Activated naive CD8-positive, alpha-beta T cell treated with anti-CD3 and anti-CD28 coated beads, Interleukin-2, amount 50 U/mL, for 24 hours (primary cell): ENCODE measurements around the gene JRKL.

Experiments used
- ATAC-seq: fragments of 150-1000 bp; cut with Tn5 transposase; one replicate; pipeline ENCODE4 v1.10.0; 2021
- DNase-seq: peaks from one replicate; pipeline ENCODE4 v3.0.0; 2021
- H3K27ac Mint-ChIP-seq: one replicate; pipeline ENCODE4 v1.8.0; 2021; ENCODE audit warnings: mild to moderate bottlenecking, mixed read lengths
- H3K27me3 Mint-ChIP-seq: one replicate; pipeline ENCODE4 v1.8.0; 2021; ENCODE audit warnings: mixed read lengths
- H3K36me3 Mint-ChIP-seq: one replicate; pipeline ENCODE4 v1.8.0; 2021; ENCODE audit warnings: low read depth, mixed read lengths
- H3K4me1 Mint-ChIP-seq: one replicate; pipeline ENCODE4 v1.8.0; 2021; ENCODE audit warnings: mixed read lengths
- H3K4me3 Mint-ChIP-seq: one replicate; pipeline ENCODE4 v1.8.0; 2021; ENCODE audit warnings: mild to moderate bottlenecking, moderate library complexity, mixed read lengths
- H3K9me3 Mint-ChIP-seq: one replicate; pipeline ENCODE4 v1.8.0; 2021; ENCODE audit warnings: mixed read lengths

Gene JRKL

DNA sequence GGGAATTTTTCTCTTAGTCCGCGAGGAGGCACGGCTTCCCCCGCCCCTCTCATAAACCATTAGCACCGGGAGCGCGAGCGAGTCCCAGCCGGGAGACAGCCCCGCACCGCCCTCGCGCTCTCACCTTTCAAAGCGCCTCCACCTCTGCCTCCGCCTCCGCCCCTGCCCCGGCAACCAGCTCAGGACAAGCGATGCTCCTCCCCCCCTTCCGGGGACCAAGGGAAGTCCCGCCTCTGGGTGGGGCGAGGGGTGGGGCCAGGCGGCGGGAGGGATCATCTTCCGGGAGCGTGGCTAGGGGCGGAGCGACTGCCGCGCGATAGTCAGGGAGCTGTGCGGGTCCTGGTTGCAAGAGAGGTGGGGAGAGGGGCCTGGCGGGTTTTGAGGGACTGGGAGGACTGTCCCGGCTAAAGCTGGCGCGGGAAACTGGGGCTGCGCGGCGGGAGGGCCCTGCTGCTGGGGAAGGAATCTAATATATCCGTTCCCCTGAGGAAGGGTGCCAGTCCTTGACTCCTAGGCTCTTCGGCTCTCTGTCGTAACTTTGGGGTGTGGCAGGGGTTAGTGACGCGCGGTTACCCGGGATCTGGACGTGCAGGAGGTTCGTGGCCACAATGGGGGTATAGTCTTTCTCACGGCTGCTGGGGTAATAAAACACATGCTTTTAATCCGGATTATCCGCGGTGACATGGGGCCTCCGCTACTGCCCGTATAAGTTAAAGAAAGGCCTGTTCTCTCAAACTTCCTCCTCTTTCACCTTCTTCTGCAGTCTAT, at the start of gene JRKL, which contains the start of gene CCDC82:
TSS of gene JRKL (plus strand) at position 294 of the 768 bp plus-strand sequence. CDS start 637 bp downstream, outside the sequence.
TSS of gene CCDC82 (minus strand) at position 193 of the 768 bp plus-strand sequence. CDS start 5,165 bp downstream, outside the sequence.
- H3K9me3 Mint-ChIP-seq: peaks cover 4% of the 10 kb centered on the region

DNA sequence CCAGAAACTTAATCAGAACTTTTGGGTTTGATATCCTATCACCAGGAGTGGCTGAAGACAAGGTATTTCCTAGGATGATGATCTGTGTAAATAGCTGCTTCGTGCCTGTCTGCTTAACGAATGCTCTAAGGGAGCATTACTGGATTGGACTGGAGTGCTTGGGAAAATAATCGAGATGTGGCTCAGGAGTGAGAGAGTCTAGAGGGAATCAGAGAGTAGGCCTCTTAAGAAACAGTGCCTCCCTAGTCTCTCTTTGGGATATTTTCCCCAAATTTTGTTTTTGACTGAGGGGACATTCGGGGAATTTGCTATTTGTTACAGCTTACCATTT, 49.3 kb upstream of the JRKL start:
- DNase-seq (no peak), ATAC-seq (no peak)
- Mint-ChIP-seq H3K27me3 (no peaks in the 10 kb centered on the region), H3K36me3 (peaks cover 14% of the 10 kb centered on the region), H3K4me3 (peak overlapping the region; percentile 94), H3K9me3 (no peaks in the 10 kb centered on the region), H3K27ac (peak overlapping the region; percentile 86), H3K4me1 (peaks cover 66% of the 10 kb centered on the region)

More for the DNA sequence above, at the start of gene JRKL, which contains the start of gene CCDC82:
- Mint-ChIP-seq H3K27me3 (no peaks in the 10 kb centered on the region), H3K4me3 (peak within 1 kb of the TSS; percentile 98), H3K36me3 (peaks cover 23% of the 10 kb centered on the region), H3K27ac (peak within 1 kb of the TSS; percentile 91), H3K4me1 (peaks cover 60% of the 10 kb centered on the region)
- DNase-seq (peak; percentile 99), ATAC-seq (peak; percentile 91)

DNA sequence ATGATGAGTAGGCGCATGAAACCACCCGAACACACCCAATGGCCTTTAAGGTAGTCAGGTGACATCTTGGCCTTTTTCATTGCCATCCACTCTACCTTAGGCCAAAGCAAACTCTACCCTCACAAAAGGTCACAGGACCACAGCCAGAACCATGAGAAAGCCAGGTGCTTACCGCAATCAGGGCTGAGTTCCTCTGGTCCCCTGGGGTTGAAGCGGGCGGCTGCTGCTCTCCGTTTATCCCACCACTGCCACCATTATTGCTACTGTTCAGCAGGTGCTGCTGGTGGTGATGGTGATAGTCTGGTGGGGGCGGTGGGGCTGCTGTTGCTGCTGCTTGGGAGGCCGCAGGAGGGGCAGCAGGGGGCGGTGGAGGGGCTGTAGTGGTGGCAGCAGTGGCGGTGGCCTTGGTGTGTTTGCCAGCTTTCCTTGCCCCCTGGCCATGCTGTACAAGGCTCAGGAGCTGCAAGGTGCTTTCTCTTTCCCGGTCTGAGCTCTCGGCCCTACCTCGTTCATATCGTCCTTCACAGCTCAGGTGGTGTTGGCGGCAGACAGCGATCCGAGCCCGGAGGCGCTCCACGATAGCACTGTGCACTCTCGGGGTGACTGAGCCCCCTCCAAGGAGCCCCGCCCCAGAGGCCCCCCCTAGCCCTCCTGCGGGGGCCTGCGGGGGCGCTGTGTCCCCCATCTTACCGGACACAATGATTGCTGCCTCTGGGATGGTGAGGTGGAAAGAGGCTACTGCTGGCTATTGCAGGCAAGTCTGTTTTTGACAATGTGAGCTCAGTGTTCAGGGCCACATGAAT, 48.4 kb upstream of the JRKL start:
- H3K9me3 Mint-ChIP-seq: no peaks in the 10 kb centered on the region
- H3K27ac Mint-ChIP-seq: peak overlapping the region; percentile 86
- peak overlapping the region; percentile 94 for H3K4me3 Mint-ChIP-seq
- peak; percentile 61 for DNase-seq
- H3K27me3 Mint-ChIP-seq: no peaks in the 10 kb centered on the region
- peaks cover 58% of the 10 kb centered on the region for H3K4me1 Mint-ChIP-seq
- ATAC-seq: peak; percentile 30
- peaks cover 11% of the 10 kb centered on the region for H3K36me3 Mint-ChIP-seq

DNA sequence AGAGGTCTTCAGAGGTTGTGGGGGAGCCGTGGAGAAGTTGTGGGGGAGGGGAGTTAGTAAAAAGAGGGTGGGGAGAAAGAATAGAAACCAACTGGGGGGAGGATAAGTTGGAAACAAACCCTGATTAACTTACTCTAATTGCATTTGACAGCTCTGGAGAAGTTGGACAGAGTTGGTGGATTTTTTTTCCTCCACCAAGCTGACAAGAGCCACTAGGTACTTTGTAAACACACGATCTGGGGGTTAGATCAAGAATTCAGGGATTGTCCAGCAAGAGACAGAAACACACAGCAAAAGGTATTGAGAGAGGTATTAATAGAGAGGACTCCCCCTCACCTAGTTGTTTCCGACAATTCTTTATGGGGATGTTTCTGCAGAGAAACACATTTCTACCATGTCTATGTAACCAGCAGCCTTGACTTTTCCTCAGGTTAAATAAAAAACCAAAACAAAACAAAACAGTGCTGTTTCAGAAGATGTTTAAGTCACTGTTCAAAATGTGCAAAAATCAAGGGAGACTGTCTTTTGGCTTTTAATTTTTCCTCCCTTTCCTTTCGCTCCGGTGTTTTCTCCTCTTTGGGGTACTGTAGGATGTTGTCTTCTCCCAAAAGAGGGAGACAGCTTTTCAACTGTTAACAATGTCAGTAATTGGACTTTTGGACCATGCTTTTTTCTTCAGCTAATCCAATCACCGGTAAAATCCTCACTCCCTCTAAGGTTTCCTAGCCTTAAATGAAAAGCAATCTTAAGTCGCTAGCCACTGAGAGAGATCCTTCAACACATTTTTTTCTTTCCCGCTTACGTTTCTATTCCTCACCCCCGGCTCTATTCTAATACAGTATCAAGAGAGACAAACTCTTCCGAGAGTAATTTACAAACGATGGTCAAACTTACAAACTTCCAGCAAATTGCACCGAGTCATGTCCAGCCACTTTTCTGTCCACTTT, 47.5 kb upstream of the JRKL start:
- Mint-ChIP-seq H3K27ac (peak overlapping the region; percentile 86), H3K27me3 (no peaks in the 10 kb centered on the region), H3K4me1 (peaks cover 49% of the 10 kb centered on the region), H3K4me3 (peak overlapping the region; percentile 94), H3K9me3 (no peaks in the 10 kb centered on the region), H3K36me3 (peaks cover 8% of the 10 kb centered on the region)
- no peak for DNase-seq
- no peak for ATAC-seq

DNA sequence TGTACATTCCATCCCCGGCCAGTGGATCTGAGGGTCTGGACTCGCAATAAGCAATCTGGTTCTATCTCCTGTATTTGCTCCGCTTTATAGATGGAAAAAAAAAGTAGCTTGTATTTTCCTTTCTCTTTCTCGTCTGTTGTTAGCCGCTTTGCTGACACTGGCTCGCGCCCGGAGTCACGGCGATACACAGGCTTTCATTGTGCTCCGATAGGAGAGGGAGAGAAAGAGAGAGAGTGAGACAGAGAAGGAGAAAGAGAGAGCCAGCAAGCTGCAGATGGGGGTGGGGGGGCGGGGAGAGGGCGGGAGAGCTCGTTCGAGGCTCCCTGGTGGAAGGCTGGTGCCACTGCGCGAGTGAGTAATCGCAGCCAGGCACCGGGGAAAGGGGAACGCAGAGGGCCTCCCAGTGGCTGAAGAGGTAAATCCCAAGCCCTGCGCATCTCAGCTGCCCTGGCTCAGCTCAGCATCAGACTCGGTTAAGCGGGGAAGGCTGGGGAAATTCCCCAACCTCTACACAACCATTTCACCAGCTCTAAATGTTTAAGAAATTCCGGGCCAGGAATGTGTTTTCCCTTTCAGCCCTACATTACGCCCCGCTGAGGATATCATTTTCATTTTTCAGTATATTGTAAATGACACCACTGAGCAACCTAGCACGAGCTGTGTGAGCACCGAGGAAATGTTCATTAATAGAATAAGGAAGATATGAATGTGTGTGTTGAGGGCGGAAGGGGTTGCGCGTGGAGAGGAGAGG, 46.7 kb upstream of the JRKL start, which contains the start of gene MAML2:
TSS of gene MAML2 (minus strand) at position 235 of the 751 bp plus-strand sequence. CDS start 1,300 bp downstream, outside the sequence.
- DNase-seq: peak; percentile 89
- peak within 1 kb of the TSS; percentile 94 for H3K4me3 Mint-ChIP-seq
- H3K36me3 Mint-ChIP-seq: peaks cover 7% of the 10 kb centered on the region
- peaks cover 41% of the 10 kb centered on the region for H3K4me1 Mint-ChIP-seq
- ATAC-seq: peak; percentile 88
- H3K27me3 Mint-ChIP-seq: no peaks in the 10 kb centered on the region
- peak within 1 kb of the TSS; percentile 86 for H3K27ac Mint-ChIP-seq
- no peaks in the 10 kb centered on the region for H3K9me3 Mint-ChIP-seq

DNA sequence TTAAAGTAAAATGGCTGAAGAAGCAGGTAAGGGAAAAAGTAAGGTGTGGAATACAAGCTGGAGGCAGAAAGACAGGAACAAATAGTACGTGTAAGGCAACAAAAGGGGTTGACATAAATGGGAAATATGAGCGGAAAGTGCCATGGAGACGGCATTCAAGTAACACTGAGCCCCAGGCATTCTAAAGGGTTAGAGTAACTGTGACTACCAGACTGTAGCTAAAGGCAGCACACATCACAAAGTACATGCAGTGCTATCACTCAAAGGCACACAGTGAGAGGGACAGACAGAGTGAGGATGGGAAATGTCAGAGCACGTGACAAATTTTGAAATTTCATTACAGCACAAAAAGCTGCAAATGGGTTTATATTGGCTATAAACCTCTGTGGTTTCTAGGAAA, 33.0 kb upstream of the JRKL start:
- peaks cover 32% of the 10 kb centered on the region for H3K4me1 Mint-ChIP-seq
- H3K4me3 Mint-ChIP-seq: no peak overlapping the region
- ATAC-seq: no peak
- H3K9me3 Mint-ChIP-seq: no peaks in the 10 kb centered on the region
- peaks cover 37% of the 10 kb centered on the region for H3K36me3 Mint-ChIP-seq
- no peaks in the 10 kb centered on the region for H3K27me3 Mint-ChIP-seq
- no peak for DNase-seq
- H3K27ac Mint-ChIP-seq: no peak overlapping the region

DNA sequence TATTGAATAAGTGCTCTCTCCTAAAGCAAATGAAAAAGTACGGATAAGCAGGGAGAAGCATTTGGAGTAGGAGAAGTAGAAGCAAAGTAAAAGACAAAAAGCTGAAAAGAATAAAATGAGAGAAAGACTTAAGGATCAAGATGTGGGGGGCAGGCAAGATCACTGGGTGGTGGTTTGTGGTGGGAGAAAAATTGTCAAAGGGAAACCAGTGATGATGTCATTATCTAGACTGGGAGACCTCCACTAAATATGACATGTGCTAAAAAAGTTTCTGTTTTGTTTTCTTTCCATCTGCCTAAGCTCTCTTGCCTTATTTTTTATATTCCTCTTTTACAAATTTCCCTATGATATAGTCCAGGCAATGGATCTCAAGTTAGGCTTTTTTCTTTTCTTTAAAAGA, 32.0 kb upstream of the JRKL start:
- DNase-seq (peak; percentile 21), ATAC-seq (peak; percentile 91)
- peak overlapping the region; percentile 16 for H3K27ac Mint-ChIP-seq
- no peaks in the 10 kb centered on the region for H3K9me3 Mint-ChIP-seq
- peaks cover 38% of the 10 kb centered on the region for H3K36me3 Mint-ChIP-seq
- peaks cover 32% of the 10 kb centered on the region for H3K4me1 Mint-ChIP-seq
- H3K27me3 Mint-ChIP-seq: no peaks in the 10 kb centered on the region
- peak overlapping the region; percentile 12 for H3K4me3 Mint-ChIP-seq

DNA sequence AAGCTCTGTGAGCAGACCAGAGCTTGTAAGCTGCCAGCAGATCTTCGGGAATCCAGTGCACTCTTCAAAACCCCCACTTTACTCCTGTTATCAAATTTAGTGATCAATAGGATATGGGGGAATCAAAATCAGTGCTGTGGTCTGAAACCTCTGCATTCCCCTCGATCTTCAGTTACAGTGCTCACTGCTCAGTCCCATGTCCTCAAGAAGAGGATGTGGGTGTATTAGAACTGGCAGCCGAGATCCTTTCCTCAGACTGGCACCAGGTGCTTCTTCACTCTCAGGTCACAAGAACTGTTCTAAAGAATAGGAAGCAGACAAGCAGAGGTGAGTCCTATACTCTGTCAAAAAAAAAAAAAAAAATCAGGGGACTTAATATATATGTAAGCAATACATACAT, 31.5 kb upstream of the JRKL start:
- no peak for DNase-seq
- H3K4me3 Mint-ChIP-seq: peak overlapping the region; percentile 12
- peak overlapping the region; percentile 16 for H3K27ac Mint-ChIP-seq
- peaks cover 38% of the 10 kb centered on the region for H3K36me3 Mint-ChIP-seq
- no peaks in the 10 kb centered on the region for H3K9me3 Mint-ChIP-seq
- H3K27me3 Mint-ChIP-seq: no peaks in the 10 kb centered on the region
- peaks cover 32% of the 10 kb centered on the region for H3K4me1 Mint-ChIP-seq
- peak; percentile 52 for ATAC-seq

DNA sequence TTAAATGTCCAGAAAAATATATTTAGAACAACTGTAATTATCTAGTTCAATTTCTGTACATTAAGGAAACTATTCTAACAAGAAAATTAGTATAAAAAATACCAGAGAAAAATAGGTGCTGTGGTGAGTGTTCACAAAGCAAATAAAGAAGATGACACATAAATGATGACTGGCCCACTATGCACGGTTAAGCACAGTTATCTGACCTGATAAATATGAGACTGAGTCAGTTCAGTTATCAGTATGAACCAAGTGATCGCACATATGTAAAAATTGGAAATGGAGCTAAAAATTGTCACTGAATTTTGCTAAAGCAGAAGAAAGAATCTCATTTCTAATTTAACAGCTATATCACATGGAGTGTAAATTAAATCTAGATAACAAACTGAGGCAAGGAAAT, 28.0 kb upstream of the JRKL start:
- DNase-seq (no peak), ATAC-seq (no peak)
- Mint-ChIP-seq H3K27me3 (no peaks in the 10 kb centered on the region), H3K36me3 (peaks cover 22% of the 10 kb centered on the region), H3K4me1 (peaks cover 24% of the 10 kb centered on the region), H3K27ac (no peak overlapping the region), H3K9me3 (no peaks in the 10 kb centered on the region), H3K4me3 (no peak overlapping the region)

DNA sequence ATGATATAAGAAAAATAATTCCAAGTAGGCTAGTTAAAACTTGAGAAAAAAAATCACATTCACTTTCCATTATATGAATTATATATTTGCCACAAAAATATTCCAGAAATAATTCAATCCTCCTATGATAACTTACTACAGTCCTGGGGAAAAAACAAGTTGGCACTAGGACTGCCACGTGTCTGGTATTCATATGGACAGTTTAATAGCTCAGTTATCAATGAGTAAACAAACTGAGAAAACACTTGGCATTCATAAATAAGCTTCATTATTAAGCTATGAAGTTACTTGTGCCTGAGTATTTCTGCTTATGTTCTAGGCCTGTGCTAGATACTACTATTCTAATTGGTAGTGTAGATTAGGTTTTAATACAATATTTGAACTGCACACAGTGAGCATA, 24.3 kb upstream of the JRKL start:
- no peak overlapping the region for H3K27ac Mint-ChIP-seq
- peaks cover 30% of the 10 kb centered on the region for H3K36me3 Mint-ChIP-seq
- no peak for DNase-seq
- H3K9me3 Mint-ChIP-seq: no peaks in the 10 kb centered on the region
- no peaks in the 10 kb centered on the region for H3K27me3 Mint-ChIP-seq
- no peak for ATAC-seq
- peaks cover 6% of the 10 kb centered on the region for H3K4me1 Mint-ChIP-seq
- H3K4me3 Mint-ChIP-seq: no peak overlapping the region

DNA sequence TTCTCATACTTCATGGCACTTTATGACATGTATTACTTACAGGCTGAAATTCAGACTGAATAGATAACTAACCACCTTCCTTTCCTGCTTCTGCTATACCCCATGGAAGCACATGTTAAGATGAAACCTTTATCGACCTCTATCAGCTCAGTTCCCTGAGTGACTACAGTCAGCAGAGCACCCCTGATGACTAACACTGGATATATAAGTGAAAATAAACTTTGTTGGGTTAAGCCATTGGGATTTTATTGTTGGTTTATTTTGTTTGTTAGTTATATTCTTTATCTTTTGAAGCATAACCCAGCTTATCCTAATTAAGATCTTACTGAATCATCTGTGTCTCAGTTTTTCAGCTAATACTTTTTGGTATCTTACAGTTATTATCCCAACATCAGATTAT, 23.8 kb upstream of the JRKL start:
- Mint-ChIP-seq H3K27me3 (no peaks in the 10 kb centered on the region), H3K4me1 (peaks cover 6% of the 10 kb centered on the region), H3K36me3 (peaks cover 33% of the 10 kb centered on the region), H3K9me3 (no peaks in the 10 kb centered on the region), H3K27ac (no peak overlapping the region), H3K4me3 (no peak overlapping the region)
- ATAC-seq (no peak), DNase-seq (no peak)

DNA sequence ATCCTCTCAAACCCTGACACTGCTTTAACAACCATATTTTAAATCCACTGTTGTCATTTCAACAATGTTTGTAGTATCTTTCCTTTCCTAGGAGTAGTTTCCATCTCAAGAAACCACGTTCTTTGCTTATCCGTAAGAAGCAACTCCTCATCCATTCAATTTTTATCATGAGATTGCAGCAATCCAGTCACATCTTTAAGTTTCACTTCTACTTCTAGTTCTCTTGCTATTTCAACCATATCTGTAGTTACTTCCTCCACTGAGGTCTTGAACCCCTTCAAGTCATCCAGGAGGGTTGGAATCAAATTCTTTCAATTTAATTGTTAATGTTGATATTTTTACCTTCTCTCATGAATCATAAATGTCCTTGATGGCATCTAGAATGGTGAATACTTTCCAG, 22.5 kb upstream of the JRKL start:
- H3K27ac Mint-ChIP-seq: no peak overlapping the region
- no peak overlapping the region for H3K4me3 Mint-ChIP-seq
- ATAC-seq: no peak
- DNase-seq: no peak
- peaks cover 6% of the 10 kb centered on the region for H3K4me1 Mint-ChIP-seq
- H3K9me3 Mint-ChIP-seq: no peaks in the 10 kb centered on the region
- no peaks in the 10 kb centered on the region for H3K27me3 Mint-ChIP-seq
- H3K36me3 Mint-ChIP-seq: peaks cover 37% of the 10 kb centered on the region

DNA sequence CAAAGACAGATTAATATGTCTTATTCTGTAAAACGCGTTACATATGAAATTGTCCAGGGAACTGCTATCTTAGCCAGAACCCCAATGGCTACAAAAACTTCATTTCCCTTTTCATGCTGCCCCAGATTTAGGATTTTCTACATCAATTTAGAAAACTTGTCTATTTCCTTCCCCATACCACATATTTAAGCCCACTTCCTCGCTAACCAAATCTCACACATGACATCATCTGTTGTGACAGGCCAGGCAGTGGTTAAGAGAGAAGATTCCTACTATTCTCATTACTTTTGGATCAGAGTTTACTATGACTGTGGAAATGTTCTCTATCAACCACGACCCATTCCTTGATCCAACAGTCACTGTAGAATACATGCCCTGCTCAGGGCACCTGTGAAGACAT, 16.0 kb upstream of the JRKL start:
- H3K27ac Mint-ChIP-seq: no peak overlapping the region
- H3K9me3 Mint-ChIP-seq: no peaks in the 10 kb centered on the region
- no peak for DNase-seq
- H3K4me3 Mint-ChIP-seq: no peak overlapping the region
- peaks cover 29% of the 10 kb centered on the region for H3K36me3 Mint-ChIP-seq
- no peak for ATAC-seq
- no peaks in the 10 kb centered on the region for H3K27me3 Mint-ChIP-seq
- H3K4me1 Mint-ChIP-seq: no peaks in the 10 kb centered on the region
